GM18909 (cell line): Measurements from ENCODE around the gene ADAMTS14.

ENCODE experiments used
- ATAC-seq: cut with Tn5 transposase; IDR thresholded peaks from one replicate; pipeline ENCODE4 v1.9.1; 2021; ENCODE audit warnings: mild to moderate bottlenecking; ENCODE audit not compliant: unreplicated experiment, poor library complexity

ADAMTS14 gene

GRCh38 chr10:70809011-70809611 lies 136.8 kb downstream of the ADAMTS14 start:
- no peak for ATAC-seq

DNA sequence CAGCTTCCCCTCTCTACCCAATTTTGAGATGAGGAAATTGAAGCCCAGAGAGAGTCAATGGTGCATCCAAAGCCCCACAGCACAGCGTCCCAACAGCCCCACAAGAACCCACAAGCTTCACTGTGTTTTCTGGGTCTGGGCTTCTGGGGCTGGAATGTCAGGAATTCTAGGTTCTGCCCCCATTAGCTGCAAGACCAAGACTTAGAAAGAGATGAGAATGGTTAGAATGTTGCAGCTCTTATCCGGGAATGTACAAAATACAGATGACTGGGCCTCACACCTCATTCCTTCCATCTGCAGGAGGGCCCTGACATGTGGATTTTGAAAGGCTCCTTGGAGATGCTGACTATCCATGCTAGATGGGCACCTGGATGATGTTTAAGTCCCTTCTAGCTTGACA lies 137.4 kb downstream of the ADAMTS14 start:
- no peak for ATAC-seq

- no peak for ATAC-seq
These were observed 138.7 kb downstream of the ADAMTS14 start for GRCh38 chr10:70810967-70811366.

GRCh38 chr10:70811881-70812280 lies 139.6 kb downstream of the ADAMTS14 start:
- no peak for ATAC-seq
